PC-3 (cell line): Measurements from ENCODE around the gene SSNA1. TPM values are rescaled to one million over a fixed set of nuclear protein-coding genes. Genes with fewer than 3 reads are reported as not detected.
A peak's percentile ranks its signal among the peaks of the same experiment; 100 is the strongest.

Experiments
- ATAC-seq: fragments of 200-7000 bp; cut with Tn5 transposase; 2 replicates; pipeline ENCODE4 v1.9.1; 2020; ENCODE audit warnings: mild to moderate bottlenecking, moderate library complexity
- BruUV-seq: library from RNA; stranded (reverse); fragments of 400-500 nt; replicated peaks from 2 replicates; lab custom pipeline; 2021; lab: Mats Ljungman, UMichigan
- CTCF ChIA-PET: fragments of 300-600 bp; sonication (Branson Sonifier 250); formaldehyde crosslinking; loops from one replicate; lab custom pipeline; 2022; ENCODE audit warnings: antibody characterized with exemption; lab: Charles Lee
- POLR2A ChIA-PET: fragments of 300-600 bp; sonication (Branson Sonifier 250); formaldehyde crosslinking; loops from one replicate; lab custom pipeline; 2022; ENCODE audit warnings: antibody characterized with exemption; ENCODE audit not compliant: unreplicated experiment; lab: Charles Lee
- DNase-seq: peaks from one replicate; pipeline ENCODE4 v3.0.0-alpha.2; 2015
- H2AFZ ChIP-seq: fragments of 300-600 bp; sonication (generic); 2 replicates; pipeline ENCODE4 v1.6.0; 2016; ENCODE audit warnings: antibody characterized with exemption, low read length
- H3F3A ChIP-seq: fragments of 300-600 bp; sonication (generic); one replicate; pipeline ENCODE4 v1.6.0; 2017; ENCODE audit warnings: antibody characterized with exemption, low read length, control low read depth, mild to moderate bottlenecking; ENCODE audit not compliant: unreplicated experiment
- H3K27ac ChIP-seq: fragments of 300-600 bp; sonication (generic); 2 replicates; pipeline ENCODE4 v1.5.1; 2016; ENCODE audit warnings: mild to moderate bottlenecking, low read length
- H3K27me3 ChIP-seq: fragments of 300-600 bp; sonication (generic); 2 replicates; pipeline ENCODE4 v1.6.1; 2016; ENCODE audit warnings: low read length, mixed read lengths
- H3K36me3 ChIP-seq: fragments of 300-600 bp; sonication (generic); 2 replicates; pipeline ENCODE4 v1.6.1; 2016; ENCODE audit warnings: low read depth, mixed run types, low read length, mixed read lengths
- H3K4me1 ChIP-seq: fragments of 300-600 bp; sonication (generic); 2 replicates; pipeline ENCODE4 v1.5.1; 2016; ENCODE audit warnings: low read length; ENCODE audit not compliant: insufficient read depth
- H3K4me2 ChIP-seq: fragments of 300-600 bp; sonication (generic); 2 replicates; pipeline ENCODE4 v1.6.0; 2016; ENCODE audit warnings: low read length
- H3K4me3 ChIP-seq: fragments of 300-600 bp; sonication (generic); 2 replicates; pipeline ENCODE4 v1.5.1; 2016; ENCODE audit warnings: mild to moderate bottlenecking, low read length, mixed read lengths
- H3K79me2 ChIP-seq: fragments of 300-600 bp; sonication (generic); 2 replicates; pipeline ENCODE4 v1.6.1; 2017; ENCODE audit warnings: low read length, mixed read lengths
- H3K9ac ChIP-seq: fragments of 300-600 bp; sonication (generic); 2 replicates; pipeline ENCODE4 v1.6.0; 2016; ENCODE audit warnings: mild to moderate bottlenecking, low read length
- H3K9me2 ChIP-seq: fragments of 300-600 bp; sonication (generic); replicated peaks from 2 replicates; pipeline ENCODE4 v1.6.1; 2016; ENCODE audit warnings: mixed run types, low read length, mixed read lengths
- H3K9me3 ChIP-seq: fragments of 300-600 bp; sonication (generic); 2 replicates; pipeline ENCODE4 v1.6.1; 2016; ENCODE audit warnings: low read length, mixed read lengths
- H4K20me1 ChIP-seq: fragments of 300-600 bp; sonication (generic); 2 replicates; pipeline ENCODE4 v1.6.1; 2016; ENCODE audit warnings: low read length, mixed read lengths
- EZH2 ChIP-seq: fragments of 300-600 bp; sonication (generic); IDR thresholded peaks from one replicate; pipeline ENCODE4 v1.6.1; 2017; ENCODE audit warnings: antibody characterized with exemption, mild to moderate bottlenecking, low read length; ENCODE audit not compliant: unreplicated experiment
- EZH2phosphoT487 ChIP-seq: fragments of 300-600 bp; sonication (generic); IDR thresholded peaks from 2 replicates; pipeline ENCODE4 v1.6.1; 2018; ENCODE audit warnings: mild to moderate bottlenecking, antibody characterized with exemption, low read length, borderline replicate concordance
- intact Hi-C: fragments of 100-400 bp; cut with micrococcal nuclease; formaldehyde crosslinking; loops from 2 replicates; pipeline ENCODE4 v1.9.0; 2023
- total RNA-seq: library from RNA; depleted of rRNA; stranded (reverse); fragments of >200 nt; gene quantifications from 2 replicates; pipeline ENCODE4 v1.2.3, GENCODE V29; 2014
- TF ChIP-seq, protein P1 (sequence below): fragments of 300-600 bp; sonication (generic); conservative IDR thresholded peaks from 2 replicates; pipeline ENCODE4 v1.5.1; 2017; ENCODE audit warnings: antibody characterized with exemption, low read depth, mild to moderate bottlenecking, low read length

The SSNA1 gene
- total RNA-seq, 1 experiment from 2014 or later, result 123 TPM

DNA sequence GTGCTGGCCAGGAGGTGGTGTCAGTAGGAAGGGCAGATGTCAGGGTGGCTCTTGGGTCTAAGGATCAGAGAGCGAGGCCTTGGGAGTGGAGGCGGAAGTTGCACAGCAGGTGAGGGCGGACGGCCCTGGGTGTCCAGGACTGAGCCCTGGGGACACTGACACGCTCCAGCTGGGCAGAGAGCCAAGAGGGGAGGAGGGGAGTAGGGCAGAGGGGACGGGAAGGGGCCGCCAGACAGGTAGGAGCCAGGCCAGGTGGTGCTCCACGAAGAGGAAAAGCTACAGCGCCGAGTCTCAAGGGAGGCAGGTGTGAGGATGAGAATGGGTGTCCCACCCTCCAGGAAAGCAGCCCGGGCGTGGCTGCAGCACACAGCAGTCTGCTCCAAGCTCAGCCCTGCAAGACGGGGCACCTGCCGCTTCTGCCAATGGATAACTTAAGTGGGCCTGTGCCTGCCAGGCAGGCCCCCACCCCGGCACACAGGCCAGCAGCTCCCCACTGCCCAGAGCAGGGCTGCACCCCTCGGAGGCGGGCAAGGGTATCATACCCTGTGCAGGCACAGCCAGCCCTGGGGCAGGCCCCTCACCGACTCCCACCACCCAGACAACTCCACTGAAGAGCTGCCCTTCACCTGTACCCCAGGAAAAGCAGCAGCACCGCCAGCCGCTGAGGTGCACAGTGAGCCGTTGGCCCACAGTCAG, 7.2 kb downstream of the SSNA1 start:
- no peak for TF ChIP-seq EZH2
- TF ChIP-seq, protein P1, sequence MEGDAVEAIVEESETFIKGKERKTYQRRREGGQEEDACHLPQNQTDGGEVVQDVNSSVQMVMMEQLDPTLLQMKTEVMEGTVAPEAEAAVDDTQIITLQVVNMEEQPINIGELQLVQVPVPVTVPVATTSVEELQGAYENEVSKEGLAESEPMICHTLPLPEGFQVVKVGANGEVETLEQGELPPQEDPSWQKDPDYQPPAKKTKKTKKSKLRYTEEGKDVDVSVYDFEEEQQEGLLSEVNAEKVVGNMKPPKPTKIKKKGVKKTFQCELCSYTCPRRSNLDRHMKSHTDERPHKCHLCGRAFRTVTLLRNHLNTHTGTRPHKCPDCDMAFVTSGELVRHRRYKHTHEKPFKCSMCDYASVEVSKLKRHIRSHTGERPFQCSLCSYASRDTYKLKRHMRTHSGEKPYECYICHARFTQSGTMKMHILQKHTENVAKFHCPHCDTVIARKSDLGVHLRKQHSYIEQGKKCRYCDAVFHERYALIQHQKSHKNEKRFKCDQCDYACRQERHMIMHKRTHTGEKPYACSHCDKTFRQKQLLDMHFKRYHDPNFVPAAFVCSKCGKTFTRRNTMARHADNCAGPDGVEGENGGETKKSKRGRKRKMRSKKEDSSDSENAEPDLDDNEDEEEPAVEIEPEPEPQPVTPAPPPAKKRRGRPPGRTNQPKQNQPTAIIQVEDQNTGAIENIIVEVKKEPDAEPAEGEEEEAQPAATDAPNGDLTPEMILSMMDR, result no peak
- no peak for TF ChIP-seq EZH2phosphoT487
- ChIA-PET POLR2A (no interaction called here), CTCF (no interaction called here)
- Histone ChIP-seq H4K20me1 (peaks cover 14% of the 10 kb centered on the region; the same call in 1 of the 2 replicates), H3F3A (no peaks in the 10 kb centered on the region), H2AFZ (no peak overlapping the region), H3K9me3 (no peaks in the 10 kb centered on the region), H3K9me2 (no peaks in the 10 kb centered on the region), H3K27me3 (no peaks in the 10 kb centered on the region), H3K4me2 (peak overlapping the region; percentile 58), H3K4me1 (peaks cover 41% of the 10 kb centered on the region), H3K9ac (no peak overlapping the region), H3K79me2 (peaks cover 20% of the 10 kb centered on the region), H3K27ac (no peak overlapping the region), H3K4me3 (no peak overlapping the region), H3K36me3 (no peaks in the 10 kb centered on the region)
- DNase-seq (peak; percentile 51), ATAC-seq (no peak; the same call in 1 of the 2 replicates)
- intact Hi-C loops, result no loop called here
- BruUV-seq, result no TSS peak

- Histone ChIP-seq H3K9me3 (no peaks in the 10 kb centered on the region), H3K36me3 (no peaks in the 10 kb centered on the region), H3K4me2 (peak overlapping the region; percentile 89), H4K20me1 (peaks cover 14% of the 10 kb centered on the region; the same call in 1 of the 2 replicates), H3K9ac (no peak overlapping the region), H3K4me1 (peaks cover 45% of the 10 kb centered on the region), H3K27ac (no peak overlapping the region), H3F3A (no peaks in the 10 kb centered on the region), H2AFZ (no peak overlapping the region), H3K79me2 (peaks cover 35% of the 10 kb centered on the region), H3K27me3 (no peaks in the 10 kb centered on the region), H3K4me3 (peak overlapping the region; percentile 68), H3K9me2 (no peaks in the 10 kb centered on the region)
- intact Hi-C loops, result no loop called here
- CTCF ChIA-PET, result interaction anchor here (0.9 kb wide), 1 partner anchor 9 kb away, joined by 3 read pairs; no protein-coding TSS in a partner anchor
- POLR2A ChIA-PET, result interaction anchor here (0.6 kb wide), 1 partner anchor 9 kb away, joined by 3 read pairs; no protein-coding TSS in a partner anchor
- DNase-seq (peak; percentile 85), ATAC-seq (peak; percentile 4)
- TF ChIP-seq EZH2, result no peak
- TF ChIP-seq EZH2phosphoT487, result no peak
- TF ChIP-seq, protein P1, result no peak
- no TSS peak for BruUV-seq
Observed at GRCh38 chr9:137198051-137198901, 9.8 kb downstream of the SSNA1 start.
